ENCODE measurements around the gene IMPG1. TPM values are rescaled to one million over a fixed set of nuclear protein-coding genes. Genes with fewer than 3 reads are reported as not detected.

IMPG1 gene
- total RNA-seq, 2 experiments from 2014 or later = not detected

- TF ChIP-seq EZH2phosphoT487 (IDR thresholded peaks at IDR 0.05; ENCODE audit: borderline replicate concordance, low read depth, low read length) = no peak
- no peak for TF ChIP-seq CTCF (conservative IDR thresholded peaks at IDR 0.05; ENCODE audit: low read length)
- POLR2A ChIA-PET = no interaction called here
- CTCF ChIA-PET (ENCODE audit: unreplicated experiment) = no interaction called here
- Histone ChIP-seq H3K79me2 (ENCODE audit: insufficient read depth, low read depth, low read length) (no peaks in the 10 kb centered on the region), H4K20me1 (ENCODE audit: insufficient read depth, low read length) (no peaks in the 10 kb centered on the region), H3K4me3 (ENCODE audit: low read depth, low read length, poor library complexity, severe bottlenecking) (no peak overlapping the region), H3K27ac (ENCODE audit: low read depth, low read length, poor library complexity, severe bottlenecking) (no peak overlapping the region), H3K36me3 (ENCODE audit: insufficient read depth, low read length) (no peaks in the 10 kb centered on the region), H3K9me2 (ENCODE audit: insufficient read depth, low read length) (no peaks in the 10 kb centered on the region), H3K4me1 (ENCODE audit: insufficient read depth, low read length, poor library complexity, severe bottlenecking) (no peaks in the 10 kb centered on the region), H2AFZ (ENCODE audit: low read length) (no peak overlapping the region), H3K9me3 (ENCODE audit: low read length) (no peaks in the 10 kb centered on the region), H3K4me2 (ENCODE audit: low read length) (no peak overlapping the region)
- intact Hi-C loops (cut with micrococcal nuclease; ENCODE audit: unreplicated experiment) = no loop called here
- DNase-seq (ENCODE audit: low spot score) = no peak
- BruUV-seq (replicated peaks) = no TSS peak
Observed at GRCh38 chr6:75943381-75943780, 129.1 kb downstream of the IMPG1 start.

- no peak overlapping the region for H3K4me3 ChIP-seq (ENCODE audit: low read depth, low read length, poor library complexity, severe bottlenecking)
- TF ChIP-seq EZH2phosphoT487 (IDR thresholded peaks at IDR 0.05; ENCODE audit: borderline replicate concordance, low read depth, low read length) (no peak), CTCF (conservative IDR thresholded peaks at IDR 0.05; ENCODE audit: low read length) (no peak)
- CTCF ChIA-PET (ENCODE audit: unreplicated experiment) = no interaction called here
- no peak for DNase-seq (ENCODE audit: low spot score)
- H3K9me3 ChIP-seq (ENCODE audit: low read length) = no peaks in the 10 kb centered on the region
- no peaks in the 10 kb centered on the region for H3K36me3 ChIP-seq (ENCODE audit: insufficient read depth, low read length)
- no TSS peak for BruUV-seq (replicated peaks)
- no peaks in the 10 kb centered on the region for H4K20me1 ChIP-seq (ENCODE audit: insufficient read depth, low read length)
- POLR2A ChIA-PET = no interaction called here
- H2AFZ ChIP-seq (ENCODE audit: low read length) = no peak overlapping the region
- intact Hi-C loops (cut with micrococcal nuclease; ENCODE audit: unreplicated experiment) = no loop called here
- H3K27ac ChIP-seq (ENCODE audit: low read depth, low read length, poor library complexity, severe bottlenecking) = no peak overlapping the region
- H3K79me2 ChIP-seq (ENCODE audit: insufficient read depth, low read depth, low read length) = no peaks in the 10 kb centered on the region
- no peaks in the 10 kb centered on the region for H3K9me2 ChIP-seq (ENCODE audit: insufficient read depth, low read length)
- H3K4me1 ChIP-seq (ENCODE audit: insufficient read depth, low read length, poor library complexity, severe bottlenecking) = no peaks in the 10 kb centered on the region
- no peak overlapping the region for H3K4me2 ChIP-seq (ENCODE audit: low read length)
Observed at GRCh38 chr6:75941509-75941908, 131.0 kb downstream of the IMPG1 start.

GRCh38 chr6:75940564-75940963 is 131.9 kb downstream of the IMPG1 start:
- CTCF ChIA-PET (ENCODE audit: unreplicated experiment) = no interaction called here
- Histone ChIP-seq H2AFZ (ENCODE audit: low read length) (no peak overlapping the region), H3K4me1 (ENCODE audit: insufficient read depth, low read length, poor library complexity, severe bottlenecking) (no peaks in the 10 kb centered on the region), H3K79me2 (ENCODE audit: insufficient read depth, low read depth, low read length) (no peaks in the 10 kb centered on the region), H4K20me1 (ENCODE audit: insufficient read depth, low read length) (no peaks in the 10 kb centered on the region), H3K9me2 (ENCODE audit: insufficient read depth, low read length) (no peaks in the 10 kb centered on the region), H3K27ac (ENCODE audit: low read depth, low read length, poor library complexity, severe bottlenecking) (no peak overlapping the region), H3K4me2 (ENCODE audit: low read length) (no peak overlapping the region), H3K9me3 (ENCODE audit: low read length) (no peaks in the 10 kb centered on the region), H3K36me3 (ENCODE audit: insufficient read depth, low read length) (no peaks in the 10 kb centered on the region), H3K4me3 (ENCODE audit: low read depth, low read length, poor library complexity, severe bottlenecking) (no peak overlapping the region)
- POLR2A ChIA-PET = interaction anchor here (0.6 kb wide), 1 partner anchor 1011 kb away, joined by 3 read pairs; no protein-coding TSS in a partner anchor
- DNase-seq (ENCODE audit: low spot score) = no peak
- TF ChIP-seq EZH2phosphoT487 (IDR thresholded peaks at IDR 0.05; ENCODE audit: borderline replicate concordance, low read depth, low read length) = no peak
- TF ChIP-seq CTCF (conservative IDR thresholded peaks at IDR 0.05; ENCODE audit: low read length) = no peak
- no TSS peak for BruUV-seq (replicated peaks)
- intact Hi-C loops (cut with micrococcal nuclease; ENCODE audit: unreplicated experiment) = no loop called here

All from OCI-LY7 (cell line).